SK-N-SH (cell line): ENCODE results near the gene TPSAB1.

Source experiments
- CTCF ChIP-seq: fragments of 200-600 bp; sonication (generic); IDR thresholded peaks from 2 replicates; pipeline ENCODE4 v1.6.1; 2017; ENCODE audit warnings: antibody characterized with exemption, mild to moderate bottlenecking, moderate library complexity
- EZH2phosphoT487 ChIP-seq: fragments of 200-600 bp; sonication (generic); IDR thresholded peaks from 2 replicates; pipeline ENCODE4 v1.6.1; 2017; ENCODE audit warnings: low read depth, mixed run types, mild to moderate bottlenecking, antibody characterized with exemption, moderate library complexity, borderline replicate concordance
- MAX ChIP-seq: IDR thresholded peaks from 2 replicates; pipeline ENCODE4 v1.4.0; 2012; ENCODE audit warnings: low read depth
- REST ChIP-seq: IDR thresholded peaks from 2 replicates; pipeline ENCODE4 v1.6.1; 2012; ENCODE audit warnings: mild to moderate bottlenecking, low read depth, low read length, moderate library complexity
- RFX5 ChIP-seq: IDR thresholded peaks from 2 replicates; pipeline ENCODE4 v1.6.1; 2012; ENCODE audit warnings: mild to moderate bottlenecking, improper control_type of control experiment, low read length
- RXRA ChIP-seq: IDR thresholded peaks from 2 replicates; pipeline ENCODE4 v1.4.0; 2012; ENCODE audit warnings: low read depth, mild to moderate bottlenecking, borderline replicate concordance
- SMC3 ChIP-seq: IDR thresholded peaks from 2 replicates; pipeline ENCODE4 v1.6.1; 2012; ENCODE audit warnings: low read depth, low read length, improper control_type of control experiment
- TAF1 ChIP-seq: IDR thresholded peaks from 2 replicates; pipeline ENCODE4 v1.6.1; 2012; ENCODE audit warnings: low read depth, mild to moderate bottlenecking, low read length, moderate library complexity, borderline replicate concordance
- USF2 ChIP-seq: fragments of 150-350 bp; IDR thresholded peaks from 2 replicates; pipeline ENCODE4 v1.6.1; 2017; ENCODE audit warnings: antibody characterized with exemption, low read length, low read depth, borderline replicate concordance

GRCh38 chr16:1209081-1209480 lies 31.4 kb upstream of the TPSAB1 start:
- TF ChIP-seq RXRA (no peak), SMC3 (no peak), EZH2phosphoT487 (no peak), RFX5 (no peak), MAX (no peak), USF2 (no peak), REST (no peak), CTCF (no peak), TAF1 (no peak)
